Measurements from ENCODE around the gene BTBD18. TPM values are rescaled to one million over a fixed set of nuclear protein-coding genes. Genes with fewer than 3 reads are reported as not detected.

Gene BTBD18
- total and polyA plus RNA-seq, 2 of the 13 experiments (the other 11 are each of a cell fraction or from before 2014, with no cell fraction given): not detected

DNA sequence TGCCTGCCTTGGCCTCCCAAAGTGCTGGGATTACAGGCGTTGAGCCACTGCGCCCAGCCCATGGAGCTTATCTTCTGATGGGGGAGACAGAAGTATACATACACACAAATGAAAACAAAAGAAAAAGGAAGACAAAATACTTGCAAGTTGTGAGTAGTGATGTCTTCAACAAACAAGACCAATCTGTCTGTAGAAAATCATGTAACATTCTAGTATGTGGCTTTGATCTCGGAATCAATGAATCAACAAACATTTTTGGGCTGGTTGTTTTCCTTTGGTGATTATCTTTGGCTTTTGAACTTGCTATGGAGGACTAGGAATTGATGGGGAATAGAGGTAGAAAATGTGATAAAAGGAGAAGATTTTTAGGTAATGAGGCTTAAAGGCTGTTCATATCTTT, 6.6 kb upstream of the BTBD18 start (continued):
- peak; percentile 77; the same call in 1 of the 2 replicates for TF ChIP-seq LCORL (IDR thresholded peaks at IDR 0.05)
- no peak for TF ChIP-seq LCORL (CRISPR knock-in tag; IDR thresholded peaks at IDR 0.05)
- no peak for TF ChIP-seq SOX6 (IDR thresholded peaks at IDR 0.05)
- peak; percentile 80 for TF ChIP-seq SOX6 (CRISPR knock-in tag; IDR thresholded peaks at IDR 0.05)
- no peak for TF ChIP-seq MYC (CRISPR knock-in tag; IDR thresholded peaks at IDR 0.05; ENCODE audit: borderline replicate concordance)
- TF ChIP-seq ZBTB7B (CRISPR knock-in tag; IDR thresholded peaks at IDR 0.05): no peak
- TF ChIP-seq CAMTA2 (CRISPR knock-in tag; IDR thresholded peaks at IDR 0.05; ENCODE audit: borderline replicate concordance): no peak
- peak; percentile 62; the same call in 1 of the 2 replicates for TF ChIP-seq AHDC1 (CRISPR knock-in tag; IDR thresholded peaks at IDR 0.05; ENCODE audit: borderline replicate concordance)
- no peak for TF ChIP-seq POLR2A (IDR thresholded peaks at IDR 0.05; ENCODE audit: insufficient read depth in 1 of 2, low read depth in 2 of 2, low read length in 2 of 2)
- TF ChIP-seq SOX13 (IDR thresholded peaks at IDR 0.05): no peak
- TF ChIP-seq SOX13 (CRISPR knock-in tag; conservative IDR thresholded peaks at IDR 0.05 in 1 of 2, IDR thresholded peaks at IDR 0.05 in 1 of 2): peak in 1 of 2 experiments; percentile 82; a peak in 2 of 4 replicates
- TF ChIP-seq RORA (CRISPR knock-in tag; IDR thresholded peaks at IDR 0.05): no peak
- TF ChIP-seq KDM5A (IDR thresholded peaks at IDR 0.05; ENCODE audit: borderline replicate concordance, low read length): no peak
- 0 out of 2 replicates have a peak, but pooled peaks have one; percentile 24 for TF ChIP-seq FOXA1 (IDR thresholded peaks at IDR 0.05)
- TF ChIP-seq FOXA1 (CRISPR knock-in tag; IDR thresholded peaks at IDR 0.05): no peak
- TF ChIP-seq ZNF710 (CRISPR knock-in tag; IDR thresholded peaks at IDR 0.05; ENCODE audit: borderline replicate concordance): peak; percentile 39; the same call in 1 of the 2 replicates
- peak; percentile 42; the same call in 1 of the 2 replicates for TF ChIP-seq FOXA3 (CRISPR knock-in tag; IDR thresholded peaks at IDR 0.05)

Data from HepG2 (cell line).